Measurements from ENCODE around the gene NOS3. TPM values are rescaled to one million over a fixed set of nuclear protein-coding genes. Genes with fewer than 3 reads are reported as not detected.
"Not testable (repeated sequence)": the region's sequence is repeated elsewhere in the genome, so short reads cannot be mapped to it uniquely, and the experiment has no call there.

Gene NOS3
- total RNA-seq, 2 experiments from 2014 or later, result 27.7 to 30.2 TPM

- DNase-seq, result no peak
- POLR2A ChIA-PET, result interaction anchor here (3.4 to 7.7 kb wide), 2 partner anchors 8 to 11 kb away, joined by 34 to 50 read pairs; partner anchors contain the start of gene ABCB8
- Mint-ChIP-seq H3K27me3 (peaks cover 32% of the 10 kb centered on the region), H3K4me3 (no peak overlapping the region), H3K9me3 (no peaks in the 10 kb centered on the region), H3K36me3 (ENCODE audit: low read depth) (peaks cover 6% of the 10 kb centered on the region), H3K27ac (no peak overlapping the region), H3K4me1 (peaks cover 41% of the 10 kb centered on the region)
- CTCF ChIA-PET, result interaction anchor here (1.1 to 5.7 kb wide), 4 partner anchors 11 to 112 kb away, joined by 3 to 57 read pairs (median 7); no protein-coding TSS in a partner anchor
These were observed 29.4 kb downstream of the NOS3 start for GRCh38 chr7:151020231-151020630.

GRCh38 chr7:151023232-151023631, 32.4 kb downstream of the NOS3 start:
- ChIA-PET CTCF (interaction anchor here (2.0 kb wide), 1 partner anchor 38 kb away, joined by 8 read pairs; no protein-coding TSS in a partner anchor), POLR2A (no interaction called here)
- H3K27me3 Mint-ChIP-seq, result peaks cover 31% of the 10 kb centered on the region
- DNase-seq, result no peak
- no peak overlapping the region for H3K4me3 Mint-ChIP-seq
- peaks cover 30% of the 10 kb centered on the region for H3K4me1 Mint-ChIP-seq
- H3K36me3 Mint-ChIP-seq (ENCODE audit: low read depth), result peaks cover 3% of the 10 kb centered on the region
- H3K9me3 Mint-ChIP-seq, result no peaks in the 10 kb centered on the region
- H3K27ac Mint-ChIP-seq, result no peak overlapping the region

- H3K27ac Mint-ChIP-seq, result no peak within 1 kb of the TSS
- H3K27me3 Mint-ChIP-seq, result peaks cover 21% of the 10 kb centered on the region
- peaks cover 3% of the 10 kb centered on the region for H3K36me3 Mint-ChIP-seq (ENCODE audit: low read depth)
- H3K9me3 Mint-ChIP-seq, result no peaks in the 10 kb centered on the region
- DNase-seq, result no peak
- ChIA-PET POLR2A (no interaction called here), CTCF (interaction anchor here (1.4 kb wide), 1 partner anchor 11 kb away, joined by 3 read pairs; no protein-coding TSS in a partner anchor)
- no peak within 1 kb of the TSS for H3K4me3 Mint-ChIP-seq
- peaks cover 28% of the 10 kb centered on the region for H3K4me1 Mint-ChIP-seq
These were observed 33.7 kb downstream of the NOS3 start, which contains the start of gene ATG9B for GRCh38 chr7:151024435-151025056. Gene ATG9B, minus strand, starts transcription at chr7:151024494. Its CDS starts 71 bp downstream, at chr7:151024423.

GRCh38 chr7:151025924-151026671, 35.3 kb downstream of the NOS3 start:
- Mint-ChIP-seq H3K36me3 (ENCODE audit: low read depth) (peaks cover 3% of the 10 kb centered on the region), H3K4me3 (no peak overlapping the region), H3K4me1 (peaks cover 26% of the 10 kb centered on the region), H3K27ac (no peak overlapping the region), H3K27me3 (peaks cover 6% of the 10 kb centered on the region), H3K9me3 (no peaks in the 10 kb centered on the region)
- ChIA-PET CTCF (interaction anchor here (1.0 to 1.8 kb wide), 6 partner anchors 8 to 84 kb away, joined by 3 to 10 read pairs (median 4); no protein-coding TSS in a partner anchor), POLR2A (interaction anchor here (1.8 to 1.9 kb wide), 2 partner anchors 12 to 15 kb away, joined by 5 to 7 read pairs; no protein-coding TSS in a partner anchor)
- no peak for DNase-seq

- Mint-ChIP-seq H3K27ac (peak overlapping the region; percentile 85), H3K4me3 (peak overlapping the region; percentile 95), H3K4me1 (peaks cover 31% of the 10 kb centered on the region)
- POLR2A ChIA-PET, result interaction anchor here (1.5 to 2.0 kb wide), 10 partner anchors 10 to 57 kb away, joined by 4 to 50 read pairs (median 8); partner anchors contain the start of genes SLC4A2 and TMUB1
- not testable (repeated sequence) for H3K27me3 Mint-ChIP-seq; DNase-seq; H3K36me3 Mint-ChIP-seq (ENCODE audit: low read depth); H3K9me3 Mint-ChIP-seq
- CTCF ChIA-PET, result interaction anchor here (1.0 to 2.1 kb wide), 13 partner anchors 8 to 129 kb away, joined by 3 to 38 read pairs (median 7); no protein-coding TSS in a partner anchor
These were observed 36.2 kb downstream of the NOS3 start for GRCh38 chr7:151026771-151027727.

- ChIA-PET POLR2A (interaction anchor here (1.3 to 2.0 kb wide), 11 partner anchors 11 to 61 kb away, joined by 3 to 50 read pairs (median 7); partner anchors contain the start of genes SLC4A2 and TMUB1), CTCF (interaction anchor here (0.9 to 2.1 kb wide), 22 partner anchors 9 to 129 kb away, joined by 3 to 38 read pairs (median 6); partner anchors contain the start of gene AGAP3)
- H3K27me3 Mint-ChIP-seq; H3K9me3 Mint-ChIP-seq; DNase-seq; H3K36me3 Mint-ChIP-seq (ENCODE audit: low read depth): not testable (repeated sequence)
- Mint-ChIP-seq H3K4me3 (peak overlapping the region; percentile 95), H3K4me1 (peaks cover 31% of the 10 kb centered on the region), H3K27ac (peak overlapping the region; percentile 85)
These were observed 36.9 kb downstream of the NOS3 start for GRCh38 chr7:151027728-151028130.

- DNase-seq, result peak; percentile 99
These were observed 37.5 kb downstream of the NOS3 start, which contains the start of gene ABCB8 for GRCh38 chr7:151028131-151028947. Gene ABCB8, plus strand, starts transcription at chr7:151028450. Its CDS starts 66 bp downstream, at chr7:151028516.

GRCh38 chr7:151028948-151029501, 38.2 kb downstream of the NOS3 start:
- H3K4me3 Mint-ChIP-seq, result peak overlapping the region; percentile 95
- peak overlapping the region; percentile 85 for H3K27ac Mint-ChIP-seq
- H3K36me3 Mint-ChIP-seq (ENCODE audit: low read depth), result peaks cover 8% of the 10 kb centered on the region
- CTCF ChIA-PET, result interaction anchor here (1.0 to 2.1 kb wide), 16 partner anchors 10 to 95 kb away, joined by 3 to 38 read pairs (median 8); partner anchors contain the start of gene FASTK
- POLR2A ChIA-PET, result interaction anchor here (1.3 to 2.0 kb wide), 11 partner anchors 10 to 60 kb away, joined by 3 to 50 read pairs (median 7); partner anchors contain the start of genes SLC4A2 and TMUB1
- no peaks in the 10 kb centered on the region for H3K9me3 Mint-ChIP-seq
- peaks cover 31% of the 10 kb centered on the region for H3K4me1 Mint-ChIP-seq
- H3K27me3 Mint-ChIP-seq, result no peaks in the 10 kb centered on the region
- no peak for DNase-seq

More at GRCh38 chr7:151028131-151028947, 37.5 kb downstream of the NOS3 start, which contains the start of gene ABCB8:
- no peaks in the 10 kb centered on the region for H3K9me3 Mint-ChIP-seq
- peaks cover 8% of the 10 kb centered on the region for H3K36me3 Mint-ChIP-seq (ENCODE audit: low read depth)
- peak within 1 kb of the TSS; percentile 95 for H3K4me3 Mint-ChIP-seq
- no peaks in the 10 kb centered on the region for H3K27me3 Mint-ChIP-seq
- peak within 1 kb of the TSS; percentile 85 for H3K27ac Mint-ChIP-seq
- H3K4me1 Mint-ChIP-seq, result peaks cover 31% of the 10 kb centered on the region
- ChIA-PET CTCF (interaction anchor here (0.7 to 2.1 kb wide), 27 partner anchors 10 to 141 kb away, joined by 3 to 38 read pairs (median 5); partner anchors contain the start of genes AGAP3 and FASTK), POLR2A (interaction anchor here (1.3 to 2.0 kb wide), 11 partner anchors 10 to 61 kb away, joined by 3 to 50 read pairs (median 7); partner anchors contain the start of genes SLC4A2 and TMUB1)

GRCh38 chr7:151031011-151031410, 40.2 kb downstream of the NOS3 start:
- H3K4me3 Mint-ChIP-seq, result no peak overlapping the region
- ChIA-PET CTCF (interaction anchor here (0.7 to 1.5 kb wide), 2 partner anchors 20 to 93 kb away, joined by 5 to 6 read pairs; no protein-coding TSS in a partner anchor), POLR2A (interaction anchor here (1.0 kb wide), 1 partner anchor 54 kb away, joined by 3 read pairs; no protein-coding TSS in a partner anchor)
- H3K27ac Mint-ChIP-seq, result no peak overlapping the region
- peaks cover 10% of the 10 kb centered on the region for H3K36me3 Mint-ChIP-seq (ENCODE audit: low read depth)
- H3K9me3 Mint-ChIP-seq, result no peaks in the 10 kb centered on the region
- no peaks in the 10 kb centered on the region for H3K27me3 Mint-ChIP-seq
- no peak for DNase-seq
- H3K4me1 Mint-ChIP-seq, result peaks cover 31% of the 10 kb centered on the region

GRCh38 chr7:151032936-151033863, 42.4 kb downstream of the NOS3 start:
- Mint-ChIP-seq H3K27ac (no peak overlapping the region), H3K4me1 (peaks cover 17% of the 10 kb centered on the region)
- POLR2A ChIA-PET, result interaction anchor here (0.9 to 2.0 kb wide), 2 partner anchors 8 to 27 kb away, joined by 3 to 5 read pairs; no protein-coding TSS in a partner anchor

More at GRCh38 chr7:151032936-151033863, 42.4 kb downstream of the NOS3 start:
- no peak for DNase-seq
- Mint-ChIP-seq H3K27me3 (no peaks in the 10 kb centered on the region), H3K9me3 (no peaks in the 10 kb centered on the region), H3K4me3 (no peak overlapping the region), H3K36me3 (ENCODE audit: low read depth) (peaks cover 18% of the 10 kb centered on the region)
- CTCF ChIA-PET, result interaction anchor here (0.7 to 1.9 kb wide), 6 partner anchors 14 to 78 kb away, joined by 3 to 9 read pairs (median 3); no protein-coding TSS in a partner anchor

All from activated CD4-positive, alpha-beta memory T cell treated with anti-CD3 and anti-CD28 coated beads, Interleukin-2, amount 10 ng/mL, durations not matched to agents 7 days and 5 days (primary cell).